Kidney (tissue), 14 donors: Measurements from ENCODE around the gene BUB3. TPM values are rescaled to one million over a fixed set of nuclear protein-coding genes. Genes with fewer than 3 reads are reported as not detected.
"Not testable (repeated sequence)": the region's sequence is repeated elsewhere in the genome, so short reads cannot be mapped to it uniquely, and the experiment has no call there.

Experiments
- DNase-seq, 5 donors: peaks; one replicate each; pipeline ENCODE4 v3.0.0-alpha.2; 2013 to 2020
- FAIRE-seq: peaks from 2 replicates; lab custom pipeline; 2012; peaks lifted over from hg19 to GRCh38; lab: Jason Lieb, UNC
- H3K27ac ChIP-seq, 2 donors: one replicate each; pipeline ENCODE4 v1.7.0; 2013; ENCODE audit warnings: low read depth in 2 of 2, low read length in 2 of 2, inconsistent platforms in 1 of 2
- H3K27me3 ChIP-seq: one replicate; pipeline ENCODE4 v1.7.1; 2013; ENCODE audit warnings: low read length, inconsistent platforms; ENCODE audit not compliant: control insufficient read depth, insufficient read depth
- H3K36me3 ChIP-seq, 3 donors: one replicate each; pipeline versions ENCODE4 v1.7.0 to v1.7.1; 2013; ENCODE audit warnings: low read length in 3 of 3, control low read depth in 1 of 3, inconsistent platforms in 1 of 3; ENCODE audit not compliant: insufficient read depth in 3 of 3, control insufficient read depth in 2 of 3
- H3K4me1 ChIP-seq, 3 donors: one replicate each; pipeline versions ENCODE4 v1.7.0 to v1.7.1; 2013; ENCODE audit warnings: low read length in 3 of 3, inconsistent platforms in 1 of 3, low read depth in 1 of 3; ENCODE audit not compliant: control insufficient read depth in 2 of 3, insufficient read depth in 2 of 3
- H3K4me3 ChIP-seq, 3 donors: one replicate each; pipeline versions ENCODE4 v1.7.0 to v1.8.1; 2013; ENCODE audit warnings: low read length in 3 of 3, control low read depth in 1 of 3, inconsistent platforms in 1 of 3
- H3K9ac ChIP-seq, 3 donors: one replicate each; pipeline versions ENCODE4 v1.7.0 to v1.7.1; 2013; ENCODE audit warnings: low read length in 3 of 3, control low read depth in 1 of 3, inconsistent platforms in 1 of 3
- H3K9me3 ChIP-seq, 3 donors: one replicate each; pipeline versions ENCODE4 v1.7.0 to v1.7.1; 2013; ENCODE audit warnings: low read length in 3 of 3, control low read depth in 1 of 3, inconsistent platforms in 1 of 3; ENCODE audit not compliant: control insufficient read depth in 2 of 3, insufficient read depth in 1 of 3
- CTCF ChIP-seq: IDR thresholded peaks from 3 replicates; pipeline ENCODE4 v1.5.1; 2012; ENCODE audit warnings: mild to moderate bottlenecking, moderate library complexity, borderline replicate concordance; ENCODE audit not compliant: insufficient read depth; ENCODE audit errors: extremely low read depth
- intact Hi-C: fragments of 100-400 bp; cut with DNase I; formaldehyde crosslinking; loops from one replicate; pipeline ENCODE4 v1.11.1; 2022
- polyA plus RNA-seq: library from polyadenylated mRNA; stranded (reverse); fragments of 350-450 nt; fragmentation: Illumina TruSeq; extraction: RNeasy Lipid Tissue Mini Kit (QIAGEN cat#74804); gene quantifications from one replicate; pipeline ENCODE4 v1.2.3, GENCODE V29; 2014; ENCODE audit warnings: low read depth, low replicate concordance; ENCODE audit not compliant: insufficient read depth
- total RNA-seq: library from RNA; stranded (reverse); fragmentation: NEBNext Ultra II Directional; extraction: Animal tissue kit (Norgen Biotek cat#: 25700); gene quantifications from one replicate; pipeline ENCODE4 v1.2.1, GENCODE V29; 2021
- donor health status: control.
- donor health status: control.
- donor health status: control.
- donor health status: control.
- donor health status: control.
- donor health status: DM: yes; HTN: yes; CAD: no.
- donor health status: Normal renal cell carcinoma (clear cell type).

BUB3 gene
- total and polyA plus RNA-seq, 2 donors from 2014 or later: 49.0 to 60.8 TPM

GRCh38 chr10:123165445-123166072, 11.4 kb downstream of the BUB3 start:
- Histone ChIP-seq H3K4me3 (no peak overlapping the region), H3K27ac (no peak overlapping the region), H3K9ac (no peak overlapping the region), H3K27me3 (no peaks in the 10 kb centered on the region), H3K36me3 (peaks cover 5 to 21% (median 19%) of the 10 kb centered on the region in 3 donors), H3K4me1 (no peaks in the 10 kb centered on the region), H3K9me3 (no peaks in the 10 kb centered on the region)
- DNase-seq: no peak
- intact Hi-C loops: no loop called here
- FAIRE-seq: no peak
- TF ChIP-seq CTCF: no peak

- Histone ChIP-seq H3K9me3 (no peaks in the 10 kb centered on the region), H3K9ac (no peak overlapping the region), H3K27ac (no peak overlapping the region), H3K4me3 (no peak overlapping the region), H3K27me3 (no peaks in the 10 kb centered on the region), H3K36me3 (peaks cover 5 to 21% (median 19%) of the 10 kb centered on the region in 3 donors), H3K4me1 (no peaks in the 10 kb centered on the region)
- intact Hi-C loops: no loop called here
- FAIRE-seq (no peak), DNase-seq (no peak)
- no peak for TF ChIP-seq CTCF
Measured at GRCh38 chr10:123166618-123167017, 12.4 kb downstream of the BUB3 start.

- no peak for DNase-seq
- FAIRE-seq: no peak
- H3K4me1 ChIP-seq: no peaks in the 10 kb centered on the region
- H3K9me3 ChIP-seq: no peaks in the 10 kb centered on the region
- no peak overlapping the region for H3K4me3 ChIP-seq
- no peak for TF ChIP-seq CTCF
- H3K36me3 ChIP-seq: peaks cover 0 to 10% (median 2%) of the 10 kb centered on the region in 3 donors
- no peak overlapping the region for H3K9ac ChIP-seq
- H3K27me3 ChIP-seq: no peaks in the 10 kb centered on the region
- intact Hi-C loops: no loop called here
- H3K27ac ChIP-seq: no peak overlapping the region
Measured at GRCh38 chr10:123170961-123171360, 16.8 kb downstream of the BUB3 start.

- DNase-seq, H3K36me3 ChIP-seq, H3K9ac ChIP-seq, H3K27me3 ChIP-seq, H3K27ac ChIP-seq, intact Hi-C loops, FAIRE-seq, H3K4me3 ChIP-seq, H3K9me3 ChIP-seq, H3K4me1 ChIP-seq: not testable (repeated sequence)
Measured at GRCh38 chr10:123171616-123172015, 17.4 kb downstream of the BUB3 start.
